ENCODE results near the gene SYT7. TPM values are rescaled to one million over a fixed set of nuclear protein-coding genes. Genes with fewer than 3 reads are reported as not detected.

Gene SYT7
- total and polyA plus RNA-seq, 5 donors: 17.4 to 48.3 (median 40.3) TPM

DNA sequence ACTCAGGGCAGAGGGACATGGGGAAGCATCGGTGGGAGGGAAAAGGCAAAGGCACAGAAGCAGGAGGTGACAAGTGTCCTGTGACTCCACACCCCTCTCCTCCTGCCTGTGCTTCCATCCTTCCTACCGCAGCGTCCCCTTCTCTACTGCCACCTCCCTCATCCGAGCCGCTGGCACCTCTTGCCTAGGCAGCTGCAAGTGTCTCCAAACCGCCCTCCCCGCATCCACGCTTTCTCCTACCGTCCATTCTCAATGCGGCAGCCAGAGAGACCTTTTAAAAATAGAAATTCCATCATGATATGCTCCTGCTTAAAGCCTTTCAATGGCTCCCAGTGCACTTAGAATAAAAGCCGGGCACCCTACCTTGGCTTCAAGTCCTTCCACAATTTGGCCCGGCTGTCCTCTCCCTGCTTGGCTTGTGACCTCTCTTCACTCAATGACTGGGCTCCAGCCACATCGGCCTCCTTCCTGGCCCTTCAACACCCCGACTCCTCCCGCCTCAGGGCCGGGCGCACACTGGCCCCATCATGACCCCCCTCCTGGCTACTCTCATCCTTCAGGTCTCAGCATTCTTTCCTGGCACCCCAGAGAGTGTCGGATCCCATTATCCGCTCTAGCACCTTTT lies 55.8 kb downstream of the SYT7 start:
- ATAC-seq: peak; percentile 14 to 46
- Histone ChIP-seq H3K27ac (ENCODE audit: low read length) (peak overlapping the region; percentile 9), H3K27me3 (ENCODE audit: control insufficient read depth, insufficient read depth) (no peaks in the 10 kb centered on the region), H3K9me3 (ENCODE audit: control insufficient read depth, low read length) (no peaks in the 10 kb centered on the region), H3K4me1 (ENCODE audit: control insufficient read depth, insufficient read depth, low read length) (no peaks in the 10 kb centered on the region), H3K4me3 (ENCODE audit: low read length) (no peak overlapping the region)
- intact Hi-C loops (cut with DNase I): no loop called here
- 68% methylated on average over 19 of the region's 19 CpGs for WGBS
- peak in 1 of 3 donors; percentile 63 for DNase-seq

DNA sequence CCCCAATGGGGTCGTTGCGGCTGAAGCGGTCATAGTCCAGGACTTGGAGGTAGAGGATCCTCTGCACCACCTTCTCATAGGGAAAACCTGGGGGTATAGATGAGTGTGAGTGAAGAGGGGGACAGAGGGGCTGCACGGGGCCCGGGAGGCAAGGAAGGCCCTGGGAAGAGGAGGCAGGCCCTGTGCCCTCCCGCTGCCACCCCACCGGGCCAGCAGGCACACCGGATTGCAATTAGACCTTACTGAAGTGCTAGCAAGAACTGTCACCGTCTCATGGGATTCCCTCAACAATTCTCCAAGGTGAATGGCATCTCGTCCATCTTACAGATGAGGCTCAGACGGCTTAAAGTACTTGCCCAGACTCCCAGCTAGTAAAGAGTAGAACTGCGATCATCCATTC lies 56.4 kb downstream of the SYT7 start:
- H3K4me1 ChIP-seq (ENCODE audit: control insufficient read depth, insufficient read depth, low read length): no peaks in the 10 kb centered on the region
- intact Hi-C loops (cut with DNase I): no loop called here
- WGBS: 87% methylated on average over 12 of the region's 12 CpGs
- H3K9me3 ChIP-seq (ENCODE audit: control insufficient read depth, low read length): no peaks in the 10 kb centered on the region
- no peaks in the 10 kb centered on the region for H3K27me3 ChIP-seq (ENCODE audit: control insufficient read depth, insufficient read depth)
- no peak for ATAC-seq
- H3K27ac ChIP-seq (ENCODE audit: low read length): no peak overlapping the region
- peak in 1 of 3 donors; percentile 3 for DNase-seq
- no peak overlapping the region for H3K4me3 ChIP-seq (ENCODE audit: low read length)

DNA sequence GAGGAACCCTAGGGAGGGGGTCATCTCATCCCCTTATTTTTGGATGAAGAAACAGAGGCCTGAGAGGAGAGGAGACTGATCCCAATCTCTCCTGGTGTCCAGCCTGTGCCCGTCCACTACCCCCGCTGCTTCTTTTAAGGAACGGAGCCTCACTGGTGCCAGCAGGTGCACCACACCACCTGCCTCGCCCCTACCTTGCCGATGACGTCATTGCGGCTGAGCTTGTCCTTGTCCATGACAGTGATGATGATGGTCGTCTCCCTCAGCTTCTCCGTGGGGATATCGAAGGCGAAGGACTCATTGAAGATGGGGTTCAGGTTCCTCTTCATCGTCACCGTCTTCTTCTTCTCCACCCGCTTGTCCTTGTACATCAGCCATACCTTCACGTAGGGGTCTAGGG lies 58.0 kb downstream of the SYT7 start:
- Histone ChIP-seq H3K9me3 (ENCODE audit: control insufficient read depth, low read length) (no peaks in the 10 kb centered on the region), H3K4me1 (ENCODE audit: control insufficient read depth, insufficient read depth, low read length) (no peaks in the 10 kb centered on the region), H3K27ac (ENCODE audit: low read length) (no peak overlapping the region), H3K4me3 (ENCODE audit: low read length) (no peak overlapping the region), H3K27me3 (ENCODE audit: control insufficient read depth, insufficient read depth) (no peaks in the 10 kb centered on the region)
- intact Hi-C loops (cut with DNase I): no loop called here
- peak in 1 of 3 donors; percentile 42 for DNase-seq
- 88% methylated on average over 15 of the region's 15 CpGs for WGBS
- no peak for ATAC-seq

DNA sequence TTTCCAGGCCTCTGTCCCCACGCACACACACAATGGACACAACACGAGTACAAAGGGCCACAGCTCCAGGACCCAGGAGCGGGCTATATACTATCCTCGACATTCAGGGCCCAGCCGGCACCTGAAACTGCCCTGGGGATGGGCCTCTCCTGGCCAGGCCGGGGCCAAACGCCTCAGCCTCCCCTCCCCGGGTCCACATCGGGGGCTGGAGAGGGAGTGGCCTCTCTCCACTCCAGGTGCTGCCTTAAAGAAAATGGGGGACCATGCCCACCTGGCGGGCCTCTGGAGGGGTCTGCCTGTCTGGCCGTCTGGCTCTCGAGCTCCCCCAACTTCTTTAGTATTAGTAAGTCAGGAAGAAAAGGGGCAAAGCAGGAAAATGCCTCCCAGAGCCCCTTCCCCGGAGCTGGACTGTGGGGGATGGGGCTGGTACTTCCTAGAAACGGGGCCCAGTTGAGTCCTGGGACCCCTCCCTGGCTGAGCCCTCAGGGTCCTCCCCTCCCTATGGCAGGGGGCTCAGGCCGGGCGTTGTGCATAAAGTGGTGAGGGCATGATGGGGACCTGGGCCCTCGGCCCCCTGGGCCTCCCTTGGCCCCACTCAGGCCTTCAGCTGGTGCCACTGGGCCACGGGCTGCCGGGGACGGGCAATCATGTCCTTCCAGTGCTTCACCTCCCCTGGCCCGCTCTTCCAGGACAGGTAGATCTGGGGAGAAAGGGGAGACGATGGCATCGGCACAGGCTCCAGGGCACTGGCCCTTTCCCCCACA lies 62.7 kb downstream of the SYT7 start:
- DNase-seq (peak in 1 of 3 donors; percentile 34), ATAC-seq (no peak)
- Histone ChIP-seq H3K27me3 (ENCODE audit: control insufficient read depth, insufficient read depth) (no peaks in the 10 kb centered on the region), H3K27ac (ENCODE audit: low read length) (no peak overlapping the region), H3K9me3 (ENCODE audit: control insufficient read depth, low read length) (no peaks in the 10 kb centered on the region), H3K4me3 (ENCODE audit: low read length) (no peak overlapping the region), H3K4me1 (ENCODE audit: control insufficient read depth, insufficient read depth, low read length) (no peaks in the 10 kb centered on the region)
- WGBS: 88% methylated on average over 23 of the region's 23 CpGs
- intact Hi-C loops (cut with DNase I): loop anchor here in 2 of 4 donors (5.0 to 10.0 kb wide), 3 partner anchors 36 to 73 kb away; a partner anchor contains a TSS

DNA sequence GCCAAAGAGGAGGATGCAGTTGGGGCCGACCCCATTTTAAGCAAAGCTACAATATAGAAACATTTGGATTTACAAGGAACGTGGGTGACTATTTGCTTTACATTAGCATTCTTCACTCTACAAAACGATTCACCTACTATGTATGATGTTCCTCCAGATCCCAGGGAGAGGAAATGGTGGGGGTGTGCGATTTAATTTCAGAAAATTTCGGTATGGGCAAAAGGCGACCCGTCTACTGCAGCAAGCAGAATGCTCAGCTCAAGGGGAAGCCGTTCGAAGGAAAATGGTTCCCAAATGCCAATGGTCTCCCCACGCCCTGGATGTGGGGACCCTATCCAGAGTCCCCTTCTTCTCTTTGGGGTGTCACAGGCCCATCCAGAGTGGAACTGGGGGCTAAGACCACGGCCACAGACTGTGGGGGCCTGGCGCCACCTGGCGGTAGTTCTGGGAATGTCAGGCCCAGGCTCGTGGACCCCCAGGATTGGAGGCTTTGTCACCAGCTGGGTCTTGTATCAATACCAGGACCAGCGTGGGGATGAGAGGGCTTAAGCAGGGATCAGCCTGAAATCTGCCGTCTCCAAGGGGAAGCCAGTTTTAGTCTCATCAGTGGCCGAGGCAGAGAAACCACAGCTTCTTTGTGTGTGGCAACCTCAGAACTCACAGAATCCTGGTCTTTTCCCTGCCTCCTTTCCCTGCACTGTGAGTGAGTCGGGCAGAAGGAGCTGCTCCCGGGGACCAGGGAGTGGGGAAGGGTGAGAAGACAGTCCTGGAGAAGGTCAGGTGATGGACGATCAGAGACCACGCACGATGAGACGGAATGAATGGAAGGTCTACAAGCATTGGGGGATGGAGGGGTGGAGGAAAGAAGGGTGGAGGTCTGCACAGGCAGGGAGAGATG lies 64.0 kb downstream of the SYT7 start:
- no peaks in the 10 kb centered on the region for H3K27me3 ChIP-seq (ENCODE audit: control insufficient read depth, insufficient read depth)
- intact Hi-C loops (cut with DNase I): loop anchor here in 3 of 4 donors (2.0 to 10.0 kb wide), 4 partner anchors 35 to 72 kb away; a partner anchor contains a TSS
- ATAC-seq (peak; percentile 21 to 58), DNase-seq (peak in 1 of 3 donors; percentile 80)
- WGBS: 19% methylated on average over 23 of the region's 23 CpGs
- H3K9me3 ChIP-seq (ENCODE audit: control insufficient read depth, low read length): no peaks in the 10 kb centered on the region
- no peak overlapping the region for H3K27ac ChIP-seq (ENCODE audit: low read length)
- H3K4me3 ChIP-seq (ENCODE audit: low read length): no peak overlapping the region
- no peaks in the 10 kb centered on the region for H3K4me1 ChIP-seq (ENCODE audit: control insufficient read depth, insufficient read depth, low read length)

DNA sequence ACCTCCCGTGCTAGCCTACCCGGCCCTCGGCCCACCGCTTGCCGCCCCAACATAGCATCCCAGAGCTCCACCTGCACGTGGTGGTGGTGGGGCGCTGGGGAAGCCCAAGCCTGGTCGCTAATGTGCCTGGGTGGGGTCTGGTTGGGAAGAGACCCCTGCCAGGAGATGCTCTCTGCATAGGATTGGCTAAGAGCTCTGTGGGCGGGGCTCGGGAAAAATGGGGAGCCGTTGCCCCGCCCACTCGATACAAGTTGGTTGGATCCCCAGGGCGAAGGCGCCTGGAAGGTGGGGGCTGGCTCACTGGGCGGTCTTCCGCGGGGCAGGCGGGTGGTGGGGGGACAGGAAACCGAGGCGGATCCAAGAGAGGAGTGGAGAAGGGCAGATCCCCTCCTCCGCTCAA lies 64.7 kb downstream of the SYT7 start:
- no peak overlapping the region for H3K4me3 ChIP-seq (ENCODE audit: low read length)
- peak in 1 of 3 donors; percentile 72 for DNase-seq
- no peaks in the 10 kb centered on the region for H3K9me3 ChIP-seq (ENCODE audit: control insufficient read depth, low read length)
- H3K27me3 ChIP-seq (ENCODE audit: control insufficient read depth, insufficient read depth): no peaks in the 10 kb centered on the region
- no peaks in the 10 kb centered on the region for H3K4me1 ChIP-seq (ENCODE audit: control insufficient read depth, insufficient read depth, low read length)
- no peak for ATAC-seq
- intact Hi-C loops (cut with DNase I): loop anchor here in 3 of 4 donors (2.0 to 10.0 kb wide), 4 partner anchors 34 to 71 kb away; a partner anchor contains a TSS
- no peak overlapping the region for H3K27ac ChIP-seq (ENCODE audit: low read length)
- 31% methylated on average over 22 of the region's 22 CpGs for WGBS

DNA sequence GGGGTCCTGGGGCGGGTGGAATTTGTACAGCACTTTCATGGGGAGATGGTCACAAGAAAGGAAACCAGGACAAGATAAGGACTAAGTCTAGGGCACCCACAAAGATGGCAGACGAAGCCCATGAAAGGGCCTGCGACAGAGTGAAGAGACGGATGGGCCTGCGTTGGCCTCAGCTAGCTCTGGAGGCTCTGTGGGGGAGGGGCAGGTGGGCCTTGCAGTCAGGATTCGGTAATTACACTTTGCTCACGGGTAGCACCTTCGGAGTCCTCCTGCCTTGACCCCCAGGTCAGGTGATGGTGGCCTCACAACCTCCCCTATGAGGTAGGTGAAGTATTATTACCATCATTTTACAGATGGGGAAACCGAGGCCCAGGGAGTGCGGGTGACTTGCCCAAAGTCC lies 65.2 kb downstream of the SYT7 start:
- Histone ChIP-seq H3K4me3 (ENCODE audit: low read length) (no peak overlapping the region), H3K9me3 (ENCODE audit: control insufficient read depth, low read length) (no peaks in the 10 kb centered on the region), H3K27me3 (ENCODE audit: control insufficient read depth, insufficient read depth) (no peaks in the 10 kb centered on the region), H3K27ac (ENCODE audit: low read length) (no peak overlapping the region), H3K4me1 (ENCODE audit: control insufficient read depth, insufficient read depth, low read length) (no peaks in the 10 kb centered on the region)
- intact Hi-C loops (cut with DNase I): loop anchor here in 3 of 4 donors (2.0 to 10.0 kb wide), 4 partner anchors 33 to 71 kb away; a partner anchor contains a TSS
- DNase-seq (peak in 1 of 3 donors; percentile 31), ATAC-seq (no peak)
- WGBS: 80% methylated on average over 10 of the region's 10 CpGs

DNA sequence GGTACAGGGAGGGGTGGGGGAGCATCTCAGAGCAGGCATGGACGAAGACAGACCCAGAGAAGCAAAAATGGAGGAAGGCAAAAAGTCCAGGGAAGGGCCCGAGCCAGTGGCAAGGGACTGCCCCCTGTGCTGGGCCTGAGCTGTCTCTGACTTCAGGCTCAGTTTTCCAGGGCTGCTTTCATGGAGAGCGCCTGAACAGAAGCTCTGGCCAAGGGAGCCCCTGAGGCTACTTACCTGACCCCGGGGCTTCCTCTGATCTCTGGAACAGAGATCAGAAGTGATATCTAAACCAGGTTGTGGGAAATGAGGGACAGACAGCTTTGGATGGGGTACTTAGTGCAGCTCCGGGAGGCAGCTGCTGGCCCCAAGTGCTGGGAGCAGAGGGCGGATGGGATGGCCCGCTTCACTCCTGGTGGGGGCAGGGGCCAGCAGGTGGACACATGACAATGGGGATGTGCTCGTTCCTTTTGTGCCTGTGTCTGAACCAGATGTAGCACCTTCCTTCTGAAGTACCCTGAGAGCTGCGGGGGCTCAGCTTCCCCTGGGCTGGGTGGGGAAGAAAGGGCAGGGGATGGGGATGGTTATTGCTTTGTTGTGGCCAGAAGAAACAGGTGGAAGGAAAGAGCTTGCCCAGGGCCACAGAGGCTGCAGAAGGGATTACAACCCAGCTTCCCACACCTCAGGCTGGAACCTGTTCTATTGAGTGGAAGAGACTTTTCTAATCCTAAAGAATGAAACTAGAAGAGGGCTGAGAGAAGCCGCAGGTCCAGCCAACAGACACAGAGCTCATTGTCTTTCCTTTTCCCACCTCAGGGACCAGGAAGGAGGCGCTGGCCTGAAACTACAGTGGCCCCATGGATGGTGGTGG lies 66.6 kb downstream of the SYT7 start:
- peak in 1 of 3 donors; percentile 19 for DNase-seq
- Histone ChIP-seq H3K27me3 (ENCODE audit: control insufficient read depth, insufficient read depth) (no peaks in the 10 kb centered on the region), H3K9me3 (ENCODE audit: control insufficient read depth, low read length) (no peaks in the 10 kb centered on the region), H3K4me3 (ENCODE audit: low read length) (no peak overlapping the region), H3K27ac (ENCODE audit: low read length) (no peak overlapping the region), H3K4me1 (ENCODE audit: control insufficient read depth, insufficient read depth, low read length) (no peaks in the 10 kb centered on the region)
- no peak for ATAC-seq
- intact Hi-C loops (cut with DNase I): loop anchor here in 2 of 4 donors (10.0 kb wide), 2 partner anchors 59 to 69 kb away; no protein-coding TSS in a partner anchor
- 75% methylated on average over 11 of the region's 11 CpGs for WGBS

DNA sequence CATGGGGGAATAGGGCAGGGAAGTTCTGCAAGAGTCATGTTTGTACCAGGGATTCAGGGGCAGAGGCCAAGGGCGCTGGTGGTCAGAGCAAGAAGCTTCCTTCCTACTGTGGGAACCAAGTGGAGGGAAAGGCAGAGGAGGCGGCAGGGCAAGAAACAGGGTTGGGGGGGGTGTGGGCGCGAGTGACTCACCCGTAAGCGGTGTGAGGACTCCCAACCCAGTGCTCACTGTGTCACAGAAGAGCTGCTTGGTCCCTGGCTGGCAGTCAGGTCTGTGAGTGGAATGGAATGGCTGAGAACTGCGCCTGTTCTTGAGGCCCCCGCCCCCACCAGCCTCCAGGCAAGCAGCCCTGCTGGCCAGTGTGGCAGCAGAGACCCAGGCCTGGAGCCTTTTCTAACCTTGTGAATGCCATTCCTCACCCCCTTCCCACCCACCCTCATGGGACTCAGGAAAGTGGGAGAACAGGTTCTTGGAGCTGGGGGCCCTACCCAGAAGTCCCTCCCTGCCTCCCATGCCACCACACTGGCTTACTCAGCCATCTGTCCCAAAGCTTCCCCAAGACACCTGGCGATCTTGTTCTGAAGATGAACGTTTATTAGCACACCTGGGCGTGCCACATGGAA lies 67.6 kb downstream of the SYT7 start:
- Histone ChIP-seq H3K4me1 (ENCODE audit: control insufficient read depth, insufficient read depth, low read length) (no peaks in the 10 kb centered on the region), H3K4me3 (ENCODE audit: low read length) (no peak overlapping the region), H3K27ac (ENCODE audit: low read length) (no peak overlapping the region), H3K9me3 (ENCODE audit: control insufficient read depth, low read length) (no peaks in the 10 kb centered on the region), H3K27me3 (ENCODE audit: control insufficient read depth, insufficient read depth) (no peaks in the 10 kb centered on the region)
- DNase-seq (peak in 1 of 3 donors; percentile 30), ATAC-seq (no peak)
- intact Hi-C loops (cut with DNase I): loop anchor here in 2 of 4 donors (10.0 kb wide), 2 partner anchors 58 to 68 kb away; no protein-coding TSS in a partner anchor
- WGBS: 83% methylated on average over 11 of the region's 11 CpGs

Measured in right cardiac atrium (tissue), 5 donors.